Esophagus muscularis mucosa (tissue), 2 donors: ENCODE results near the gene FOXQ1.

Source experiments
- EP300 ChIP-seq: sonication (generic); formaldehyde crosslinking; IDR thresholded peaks from one replicate; pipeline ENCODE4 v1.6.1; 2017; ENCODE audit warnings: antibody characterized with exemption
- POLR2A ChIP-seq: fragments of 450-650 bp; IDR thresholded peaks from one replicate; pipeline ENCODE4 v1.6.1; 2017; ENCODE audit warnings: antibody characterized with exemption, moderate library complexity, mild to moderate bottlenecking, low read depth

DNA sequence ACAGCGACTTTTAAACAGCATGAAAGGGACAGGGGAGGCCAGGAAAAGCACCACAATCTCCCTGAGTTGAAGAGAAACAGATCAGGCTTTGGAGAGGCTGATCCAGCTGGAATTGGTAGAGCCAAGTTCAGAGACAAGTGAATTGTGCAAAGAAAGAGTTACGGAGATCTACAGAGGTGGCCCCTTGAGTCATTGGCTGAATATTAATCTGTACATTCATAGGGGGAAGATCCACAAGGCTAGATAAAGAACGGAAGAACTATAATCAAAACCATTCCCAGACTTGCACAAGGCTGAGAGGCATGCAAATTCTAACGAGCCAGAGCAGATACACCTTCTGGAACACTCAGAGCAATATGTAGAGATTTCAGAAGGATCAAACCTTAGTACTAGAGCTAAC, 14.2 kb upstream of the FOXQ1 start:
- TF ChIP-seq POLR2A (no peak), EP300 (no peak)
